ENCODE measurements around the gene TNFRSF9.
"Not testable (repeated sequence)": the region's sequence is repeated elsewhere in the genome, so short reads cannot be mapped to it uniquely, and the experiment has no call there.

TNFRSF9 gene

GRCh38 chr1:7964476-7964875, 23.8 kb upstream of the TNFRSF9 start:
- Mint-ChIP-seq H3K36me3 (peaks cover 41% of the 10 kb centered on the region), H3K4me3 (no peak overlapping the region), H3K9me3 (no peaks in the 10 kb centered on the region), H3K27me3 (no peaks in the 10 kb centered on the region), H3K27ac (no peak overlapping the region), H3K4me1 (peaks cover 37% of the 10 kb centered on the region)
- ATAC-seq: no peak

GRCh38 chr1:7963841-7964240, 23.2 kb upstream of the TNFRSF9 start:
- Mint-ChIP-seq H3K4me1 (peaks cover 43% of the 10 kb centered on the region), H3K36me3 (peaks cover 35% of the 10 kb centered on the region), H3K27ac (peak overlapping the region; percentile 97), H3K4me3 (peak overlapping the region; percentile 54)
- H3K9me3 Mint-ChIP-seq, ATAC-seq, H3K27me3 Mint-ChIP-seq: not testable (repeated sequence)

GRCh38 chr1:7963378-7963730, 22.7 kb upstream of the TNFRSF9 start:
- not testable (repeated sequence) for ATAC-seq, H3K9me3 Mint-ChIP-seq, H3K27me3 Mint-ChIP-seq
- H3K27ac Mint-ChIP-seq: peak overlapping the region; percentile 97
- H3K36me3 Mint-ChIP-seq: peaks cover 32% of the 10 kb centered on the region
- peaks cover 44% of the 10 kb centered on the region for H3K4me1 Mint-ChIP-seq
- peak overlapping the region; percentile 54 for H3K4me3 Mint-ChIP-seq

- H3K9me3 Mint-ChIP-seq: no peaks in the 10 kb centered on the region
- H3K4me1 Mint-ChIP-seq: peaks cover 44% of the 10 kb centered on the region
- peak overlapping the region; percentile 97 for H3K27ac Mint-ChIP-seq
- H3K36me3 Mint-ChIP-seq: peaks cover 32% of the 10 kb centered on the region
- H3K4me3 Mint-ChIP-seq: peak overlapping the region; percentile 96
- no peak for ATAC-seq
- no peaks in the 10 kb centered on the region for H3K27me3 Mint-ChIP-seq
Observed at GRCh38 chr1:7962636-7963377, 22.2 kb upstream of the TNFRSF9 start.

GRCh38 chr1:7962014-7962335, 21.3 kb upstream of the TNFRSF9 start:
- no peaks in the 10 kb centered on the region for H3K9me3 Mint-ChIP-seq
- ATAC-seq: peak; percentile 22
- H3K27me3 Mint-ChIP-seq: no peaks in the 10 kb centered on the region
- H3K4me3 Mint-ChIP-seq: peak overlapping the region; percentile 96
- peak overlapping the region; percentile 97 for H3K27ac Mint-ChIP-seq
- peaks cover 26% of the 10 kb centered on the region for H3K36me3 Mint-ChIP-seq
- H3K4me1 Mint-ChIP-seq: peaks cover 36% of the 10 kb centered on the region

GRCh38 chr1:7961216-7962013, 20.8 kb upstream of the TNFRSF9 start, which contains the start of gene PARK7:
TSS of gene PARK7 (plus strand) at chr1:7961711. CDS start at chr1:7962786, 1,075 bp downstream.
- peak within 1 kb of the TSS; percentile 96 for H3K4me3 Mint-ChIP-seq
- no peaks in the 10 kb centered on the region for H3K27me3 Mint-ChIP-seq
- H3K4me1 Mint-ChIP-seq: peaks cover 32% of the 10 kb centered on the region
- peak; percentile 99 for ATAC-seq
- peak within 1 kb of the TSS; percentile 97 for H3K27ac Mint-ChIP-seq
- no peaks in the 10 kb centered on the region for H3K9me3 Mint-ChIP-seq
- H3K36me3 Mint-ChIP-seq: peaks cover 22% of the 10 kb centered on the region

- H3K4me3 Mint-ChIP-seq: peak overlapping the region; percentile 96
- no peak for ATAC-seq
- H3K9me3 Mint-ChIP-seq: no peaks in the 10 kb centered on the region
- H3K27ac Mint-ChIP-seq: peak overlapping the region; percentile 97
- peaks cover 22% of the 10 kb centered on the region for H3K36me3 Mint-ChIP-seq
- peaks cover 36% of the 10 kb centered on the region for H3K4me1 Mint-ChIP-seq
- H3K27me3 Mint-ChIP-seq: no peaks in the 10 kb centered on the region
Observed at GRCh38 chr1:7960867-7961215, 20.2 kb upstream of the TNFRSF9 start.

- no peak for ATAC-seq
- Mint-ChIP-seq H3K9me3 (no peaks in the 10 kb centered on the region), H3K36me3 (peaks cover 16% of the 10 kb centered on the region), H3K27me3 (no peaks in the 10 kb centered on the region), H3K4me1 (peaks cover 42% of the 10 kb centered on the region), H3K4me3 (peak overlapping the region; percentile 96), H3K27ac (peak overlapping the region; percentile 97)
Observed at GRCh38 chr1:7960165-7960564, 19.5 kb upstream of the TNFRSF9 start.

- Mint-ChIP-seq H3K4me1 (peaks cover 34% of the 10 kb centered on the region), H3K27ac (peak overlapping the region; percentile 99), H3K36me3 (no peaks in the 10 kb centered on the region), H3K9me3 (no peaks in the 10 kb centered on the region), H3K4me3 (no peak overlapping the region), H3K27me3 (no peaks in the 10 kb centered on the region)
- no peak for ATAC-seq
Observed at GRCh38 chr1:7956218-7957032, 15.8 kb upstream of the TNFRSF9 start.

- no peaks in the 10 kb centered on the region for H3K9me3 Mint-ChIP-seq
- H3K4me1 Mint-ChIP-seq: peaks cover 27% of the 10 kb centered on the region
- no peak for ATAC-seq
- no peaks in the 10 kb centered on the region for H3K36me3 Mint-ChIP-seq
- H3K4me3 Mint-ChIP-seq: peak overlapping the region; percentile 88
- H3K27ac Mint-ChIP-seq: peak overlapping the region; percentile 99
- no peaks in the 10 kb centered on the region for H3K27me3 Mint-ChIP-seq
Observed at GRCh38 chr1:7954683-7955082, 14.0 kb upstream of the TNFRSF9 start.

- H3K27me3 Mint-ChIP-seq: no peaks in the 10 kb centered on the region
- H3K4me3 Mint-ChIP-seq: peak overlapping the region; percentile 88
- H3K4me1 Mint-ChIP-seq: peaks cover 25% of the 10 kb centered on the region
- H3K9me3 Mint-ChIP-seq: no peaks in the 10 kb centered on the region
- H3K27ac Mint-ChIP-seq: peak overlapping the region; percentile 99
- peak; percentile 97 for ATAC-seq
- H3K36me3 Mint-ChIP-seq: no peaks in the 10 kb centered on the region
Observed at GRCh38 chr1:7953850-7954609, 13.4 kb upstream of the TNFRSF9 start.

- not testable (repeated sequence) for H3K27ac Mint-ChIP-seq, H3K4me3 Mint-ChIP-seq, ATAC-seq, H3K9me3 Mint-ChIP-seq, H3K27me3 Mint-ChIP-seq, H3K36me3 Mint-ChIP-seq
- H3K4me1 Mint-ChIP-seq: peaks cover 28% of the 10 kb centered on the region
Observed at GRCh38 chr1:7952791-7953190, 12.2 kb upstream of the TNFRSF9 start.

- Mint-ChIP-seq H3K4me3 (no peak overlapping the region), H3K9me3 (no peaks in the 10 kb centered on the region), H3K27ac (peak overlapping the region; percentile 61), H3K36me3 (no peaks in the 10 kb centered on the region), H3K4me1 (peaks cover 12% of the 10 kb centered on the region), H3K27me3 (no peaks in the 10 kb centered on the region)
- no peak for ATAC-seq
Observed at GRCh38 chr1:7948960-7949359, 8.3 kb upstream of the TNFRSF9 start.

GRCh38 chr1:7943251-7943650, 2.6 kb upstream of the TNFRSF9 start:
- H3K4me3 Mint-ChIP-seq: peak overlapping the region; percentile 18

More at GRCh38 chr1:7943251-7943650, 2.6 kb upstream of the TNFRSF9 start:
- Mint-ChIP-seq H3K4me1 (peaks cover 30% of the 10 kb centered on the region), H3K27ac (peak overlapping the region; percentile 78), H3K36me3 (peaks cover 10% of the 10 kb centered on the region), H3K9me3 (no peaks in the 10 kb centered on the region), H3K27me3 (peaks cover 32% of the 10 kb centered on the region)
- peak; percentile 31 for ATAC-seq

Measured in stimulated activated memory B cell treated with anti-CD40 and anti-IgM and Interleukin-4, amounts not matched to agents 10 μg/mL and 1 μg/mL and 100 μg/mL, for 72 hours (primary cell).